Type B pancreatic cell (in vitro differentiated cells): ENCODE measurements around the gene OPN1SW. TPM values are rescaled to one million over a fixed set of nuclear protein-coding genes. Genes with fewer than 3 reads are reported as not detected.

Experiments used
- DNase-seq: peaks from one replicate; pipeline ENCODE4 v3.0.0; 2021; ENCODE audit warnings: mixed read lengths; ENCODE audit not compliant: unreplicated experiment; ENCODE audit errors: extremely low spot score
- H3K27ac Mint-ChIP-seq: 2 replicates; pipeline ENCODE4 v1.8.0; 2021; ENCODE audit warnings: mild to moderate bottlenecking, mixed read lengths
- H3K27me3 Mint-ChIP-seq: 2 replicates; pipeline ENCODE4 v1.8.0; 2021; ENCODE audit warnings: mixed read lengths
- H3K36me3 Mint-ChIP-seq: 2 replicates; pipeline ENCODE4 v1.8.0; 2021; ENCODE audit warnings: mixed read lengths
- H3K4me1 Mint-ChIP-seq: one replicate; pipeline ENCODE4 v1.8.0; 2021; ENCODE audit warnings: mixed read lengths; ENCODE audit not compliant: unreplicated experiment
- H3K4me3 Mint-ChIP-seq: 2 replicates; pipeline ENCODE4 v1.8.0; 2021; ENCODE audit warnings: mild to moderate bottlenecking, mixed read lengths
- H3K9me3 Mint-ChIP-seq: 2 replicates; pipeline ENCODE4 v1.8.0; 2021; ENCODE audit warnings: mixed read lengths
- CTCF ChIP-seq: fragments of 200-600 bp; sonication (generic); conservative IDR thresholded peaks from 2 replicates; pipeline ENCODE4 v1.5.0; 2021; ENCODE audit warnings: antibody characterized with exemption, mild to moderate bottlenecking
- total RNA-seq: library from RNA; stranded (reverse); gene quantifications from 2 replicates; pipeline ENCODE4 v1.2.1, GENCODE V29; 2021; ENCODE audit warnings: low replicate concordance

The OPN1SW gene
- total RNA-seq, 1 donor from 2014 or later, result not detected

GRCh38 chr7:128737441-128737840 lies 38.2 kb downstream of the OPN1SW start:
- Mint-ChIP-seq H3K4me1 (peaks cover 22% of the 10 kb centered on the region), H3K27me3 (peaks cover 8% of the 10 kb centered on the region), H3K9me3 (peaks cover 4% of the 10 kb centered on the region), H3K36me3 (peaks cover 3% of the 10 kb centered on the region), H3K4me3 (no peak overlapping the region), H3K27ac (peak overlapping the region; percentile 95)
- TF ChIP-seq CTCF, result no peak
- no peak for DNase-seq

- Mint-ChIP-seq H3K9me3 (no peaks in the 10 kb centered on the region), H3K4me1 (peaks cover 9% of the 10 kb centered on the region)
- no peak for DNase-seq
These were observed 40.2 kb downstream of the OPN1SW start for GRCh38 chr7:128735436-128735835.

GRCh38 chr7:128734890-128735289 lies 40.7 kb downstream of the OPN1SW start:
- Mint-ChIP-seq H3K27me3 (peaks cover 18% of the 10 kb centered on the region), H3K9me3 (no peaks in the 10 kb centered on the region), H3K36me3 (no peaks in the 10 kb centered on the region), H3K4me3 (no peak overlapping the region), H3K4me1 (peaks cover 9% of the 10 kb centered on the region), H3K27ac (no peak overlapping the region)
- TF ChIP-seq CTCF, result no peak
- DNase-seq, result no peak

More at GRCh38 chr7:128735436-128735835, 40.2 kb downstream of the OPN1SW start:
- Mint-ChIP-seq H3K36me3 (no peaks in the 10 kb centered on the region), H3K27me3 (peaks cover 18% of the 10 kb centered on the region), H3K27ac (no peak overlapping the region), H3K4me3 (no peak overlapping the region)
- TF ChIP-seq CTCF, result no peak

- Mint-ChIP-seq H3K27me3 (peaks cover 18% of the 10 kb centered on the region), H3K4me1 (peaks cover 5% of the 10 kb centered on the region), H3K36me3 (no peaks in the 10 kb centered on the region), H3K9me3 (no peaks in the 10 kb centered on the region), H3K27ac (no peak overlapping the region), H3K4me3 (no peak overlapping the region)
- no peak for TF ChIP-seq CTCF
- DNase-seq, result no peak
These were observed 42.3 kb downstream of the OPN1SW start for GRCh38 chr7:128733278-128733645.

- H3K36me3 Mint-ChIP-seq, result no peaks in the 10 kb centered on the region
- TF ChIP-seq CTCF, result no peak
- H3K9me3 Mint-ChIP-seq, result no peaks in the 10 kb centered on the region
- DNase-seq, result no peak
- no peaks in the 10 kb centered on the region for H3K4me1 Mint-ChIP-seq
- peaks cover 19% of the 10 kb centered on the region for H3K27me3 Mint-ChIP-seq
- no peak overlapping the region for H3K4me3 Mint-ChIP-seq
- no peak overlapping the region for H3K27ac Mint-ChIP-seq
These were observed 42.9 kb downstream of the OPN1SW start for GRCh38 chr7:128732521-128733277.
